ENCODE measurements around the gene LCN9.

DNA sequence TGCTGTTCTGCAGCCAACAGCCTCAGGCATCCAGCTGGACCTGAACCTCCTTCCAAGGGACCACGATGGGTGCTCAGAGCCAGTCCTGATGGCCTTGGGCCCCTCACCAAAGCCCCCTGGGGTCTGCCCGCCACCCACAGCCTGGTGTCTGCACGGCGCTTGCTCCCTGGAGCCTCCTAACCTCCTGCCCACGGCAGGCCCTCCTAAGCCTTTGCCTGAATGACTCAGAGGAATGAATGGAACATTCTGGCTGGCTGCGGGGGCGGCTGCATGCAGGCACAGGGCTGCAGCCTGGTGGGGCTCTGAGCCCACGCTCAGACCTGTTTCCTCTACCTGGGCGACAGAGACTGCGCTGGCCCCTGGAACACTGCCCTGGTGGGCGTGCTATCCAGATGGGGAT, 29.3 kb downstream of the LCN9 start:
- TF ChIP-seq POLR2AphosphoS5 (IDR thresholded peaks at IDR 0.05; ENCODE audit: low read depth, low read length), result no peak
- TF ChIP-seq SIN3A (IDR thresholded peaks at IDR 0.05; ENCODE audit: borderline replicate concordance, insufficient read depth, low read length), result no peak
